ENCODE results near the gene SLC6A16.
"Not testable (repeated sequence)": the region's sequence is repeated elsewhere in the genome, so short reads cannot be mapped to it uniquely, and the experiment has no call there.

SLC6A16 gene

GRCh38 chr19:49297403-49297802 lies 27.6 kb downstream of the SLC6A16 start:
- no peak for DNase-seq (ENCODE audit: low spot score)
- no peak overlapping the region for H3K27ac ChIP-seq
- no peak overlapping the region for H3K4me3 ChIP-seq
- TF ChIP-seq, protein P1, sequence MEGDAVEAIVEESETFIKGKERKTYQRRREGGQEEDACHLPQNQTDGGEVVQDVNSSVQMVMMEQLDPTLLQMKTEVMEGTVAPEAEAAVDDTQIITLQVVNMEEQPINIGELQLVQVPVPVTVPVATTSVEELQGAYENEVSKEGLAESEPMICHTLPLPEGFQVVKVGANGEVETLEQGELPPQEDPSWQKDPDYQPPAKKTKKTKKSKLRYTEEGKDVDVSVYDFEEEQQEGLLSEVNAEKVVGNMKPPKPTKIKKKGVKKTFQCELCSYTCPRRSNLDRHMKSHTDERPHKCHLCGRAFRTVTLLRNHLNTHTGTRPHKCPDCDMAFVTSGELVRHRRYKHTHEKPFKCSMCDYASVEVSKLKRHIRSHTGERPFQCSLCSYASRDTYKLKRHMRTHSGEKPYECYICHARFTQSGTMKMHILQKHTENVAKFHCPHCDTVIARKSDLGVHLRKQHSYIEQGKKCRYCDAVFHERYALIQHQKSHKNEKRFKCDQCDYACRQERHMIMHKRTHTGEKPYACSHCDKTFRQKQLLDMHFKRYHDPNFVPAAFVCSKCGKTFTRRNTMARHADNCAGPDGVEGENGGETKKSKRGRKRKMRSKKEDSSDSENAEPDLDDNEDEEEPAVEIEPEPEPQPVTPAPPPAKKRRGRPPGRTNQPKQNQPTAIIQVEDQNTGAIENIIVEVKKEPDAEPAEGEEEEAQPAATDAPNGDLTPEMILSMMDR (IDR thresholded peaks at IDR 0.05), result no peak

- TF ChIP-seq, protein P1 (IDR thresholded peaks at IDR 0.05), result no peak
- no peak overlapping the region for H3K4me3 ChIP-seq
- H3K27ac ChIP-seq, result no peak overlapping the region
- DNase-seq (ENCODE audit: low spot score), result no peak
These were observed 29.6 kb downstream of the SLC6A16 start for GRCh38 chr19:49295208-49295880.

DNA sequence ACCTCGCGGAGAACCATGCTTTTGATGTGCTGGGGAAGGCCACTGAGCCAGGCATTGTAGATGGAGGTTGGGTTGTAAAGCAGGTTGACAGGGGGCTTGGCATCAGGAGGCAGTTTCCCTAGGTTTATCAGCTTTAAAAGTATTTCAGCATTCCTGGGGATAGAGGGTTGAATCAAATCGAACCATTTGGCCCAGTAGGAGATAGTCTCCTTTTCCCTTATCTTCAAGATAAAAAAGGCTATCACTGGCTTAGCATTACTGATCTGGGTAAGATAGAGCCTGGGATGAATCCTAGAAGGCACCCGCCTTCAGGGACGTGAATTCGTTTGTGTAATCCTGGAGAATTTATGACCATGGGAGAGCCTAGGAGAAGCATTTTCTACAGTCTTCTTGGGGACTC lies 30.6 kb downstream of the SLC6A16 start:
- no peak overlapping the region for H3K27ac ChIP-seq

DNA sequence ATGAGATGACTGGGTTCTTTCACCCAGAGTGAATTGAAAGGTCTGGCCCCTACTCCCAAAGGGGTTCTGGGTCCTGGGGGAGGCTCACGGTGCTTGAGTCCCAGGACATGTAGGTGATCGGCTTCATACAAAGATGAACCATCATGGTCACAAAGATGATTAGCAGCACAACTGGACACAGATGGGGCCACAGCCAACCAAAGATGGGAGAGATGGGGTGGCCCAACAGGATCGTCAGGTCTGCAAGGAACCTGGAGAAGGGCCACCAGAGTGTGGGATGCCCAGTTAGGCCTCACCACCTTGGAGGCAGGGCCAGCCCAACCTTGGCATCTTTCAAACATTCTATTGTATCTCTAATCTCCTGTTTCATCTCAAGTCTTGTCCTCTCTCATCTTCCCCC lies 34.5 kb downstream of the SLC6A16 start:
- no peak overlapping the region for H3K27ac ChIP-seq
- TF ChIP-seq, protein P1 (IDR thresholded peaks at IDR 0.05), result no peak
- H3K4me3 ChIP-seq, result no peak overlapping the region
- DNase-seq (ENCODE audit: low spot score), result no peak

More for the DNA sequence above, 30.6 kb downstream of the SLC6A16 start:
- no peak overlapping the region for H3K4me3 ChIP-seq
- TF ChIP-seq, protein P1 (IDR thresholded peaks at IDR 0.05), result no peak
- no peak for DNase-seq (ENCODE audit: low spot score)

DNA sequence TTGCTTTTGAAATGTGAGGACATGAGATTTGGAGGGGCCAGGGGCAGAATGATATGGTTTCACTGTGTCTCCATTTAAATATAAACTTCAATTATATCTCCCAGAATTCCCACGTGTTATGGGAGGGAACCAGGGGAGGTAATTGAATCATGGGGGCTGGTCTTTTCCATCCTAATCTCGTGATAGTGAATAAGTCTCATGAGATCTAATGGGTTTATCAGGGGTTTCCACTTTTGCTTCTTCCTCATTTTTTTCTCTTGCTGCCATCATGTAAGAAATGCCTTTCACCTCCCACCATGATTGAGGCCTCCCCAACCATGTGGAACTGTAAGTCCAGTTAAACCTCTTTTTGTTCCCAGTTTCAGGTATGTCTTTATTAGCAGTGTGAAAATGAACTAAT lies 35.7 kb downstream of the SLC6A16 start:
- not testable (repeated sequence) for DNase-seq (ENCODE audit: low spot score); H3K27ac ChIP-seq; H3K4me3 ChIP-seq

- not testable (repeated sequence) for H3K4me3 ChIP-seq; H3K27ac ChIP-seq; DNase-seq (ENCODE audit: low spot score)
These were observed 36.8 kb downstream of the SLC6A16 start for GRCh38 chr19:49288205-49288604.

GRCh38 chr19:49287141-49287770 lies 37.7 kb downstream of the SLC6A16 start:
- H3K4me3 ChIP-seq, result no peak overlapping the region
- no peak for DNase-seq (ENCODE audit: low spot score)
- H3K27ac ChIP-seq, result no peak overlapping the region
- TF ChIP-seq, protein P1 (IDR thresholded peaks at IDR 0.05), result no peak

GRCh38 chr19:49282184-49282583 lies 42.8 kb downstream of the SLC6A16 start:
- Histone ChIP-seq H3K27ac (no peak overlapping the region), H3K4me3 (no peak overlapping the region)
- TF ChIP-seq, protein P1 (IDR thresholded peaks at IDR 0.05), result no peak
- DNase-seq (ENCODE audit: low spot score), result no peak

Data from coronary artery (tissue), 2 donors.